Heart left ventricle (tissue), 16 donors: ENCODE measurements around the gene TOMM7. TPM values are rescaled to one million over a fixed set of nuclear protein-coding genes. Genes with fewer than 3 reads are reported as not detected.
"Not testable (repeated sequence)": the region's sequence is repeated elsewhere in the genome, so short reads cannot be mapped to it uniquely, and the experiment has no call there.

Source experiments
- ATAC-seq, 4 donors: fragments of 200-7000 bp; cut with Tn5 transposase; one replicate each; pipeline ENCODE4 v1.9.1; 2020 to 2022; ENCODE audit warnings: moderate library complexity in 4 of 4, mild to moderate bottlenecking in 3 of 4, moderate number of reproducible peaks in 1 of 4
- DNase-seq, 5 donors: peaks; one replicate each; pipeline ENCODE4 v3.0.0-alpha.2; 2020
- H3K27ac ChIP-seq, 12 donors: fragments of 200-600 bp; sonication (generic) in 4 of 12; one replicate each; pipeline versions ENCODE4 v1.5.0 to v1.8.0; 2016 to 2022; ENCODE audit warnings: mild to moderate bottlenecking in 2 of 12
- H3K27me3 ChIP-seq, 9 donors: fragments of 200-600 bp; sonication (generic) in 2 of 9; one replicate each; pipeline versions ENCODE4 v1.5.1 to v1.8.0; 2016 to 2022; ENCODE audit warnings: mild to moderate bottlenecking in 3 of 9
- H3K36me3 ChIP-seq, 9 donors: fragments of 200-600 bp; sonication (generic) in 2 of 9; one replicate each; pipeline versions ENCODE4 v1.5.0 to v1.8.0; 2018 to 2022; ENCODE audit warnings: mild to moderate bottlenecking in 2 of 9
- H3K4me1 ChIP-seq, 12 donors: fragments of 200-600 bp; sonication (generic) in 4 of 12; one replicate each; pipeline versions ENCODE4 v1.5.0 to v1.8.0; 2016 to 2022; ENCODE audit warnings: mild to moderate bottlenecking in 3 of 12
- H3K4me3 ChIP-seq, 12 donors: fragments of 200-600 bp; sonication (generic) in 4 of 12; one replicate each; pipeline versions ENCODE4 v1.5.0 to v1.8.0; 2017 to 2022; ENCODE audit warnings: mild to moderate bottlenecking in 9 of 12, moderate library complexity in 4 of 12
- H3K9me3 ChIP-seq, 12 donors: fragments of 200-600 bp; sonication (generic) in 4 of 12; one replicate each; pipeline versions ENCODE4 v1.5.0 to v1.8.0; 2016 to 2022; ENCODE audit warnings: mild to moderate bottlenecking in 1 of 12
- POLR2A ChIP-seq, 2 donors: fragments of 450-650 bp; IDR thresholded peaks; one replicate each; pipeline ENCODE4 v1.6.1; 2017; ENCODE audit warnings: antibody characterized with exemption in 2 of 2, mild to moderate bottlenecking in 2 of 2, moderate library complexity in 2 of 2
- whole genome bisulfite sequencing, 4 donors: extraction: QIAGEN DNeasy Blood & Tissue Kit in 2 of 4; methylation state at CpG; one replicate each; pipeline versions ENCODE4 v1.1.5 to v1.1.7; 2013 to 2018; 5-methylcytosine and 5-hydroxymethylcytosine counted together
- intact Hi-C, 10 donors: fragments of 100-400 bp; cut with DNase I; formaldehyde crosslinking; loops; one replicate each; pipeline versions ENCODE4 v1.11.1 to v1.14.2; 2022
- polyA plus RNA-seq, 2 donors: library from polyadenylated mRNA; stranded (reverse); fragments of 200-250 nt; gene quantifications; one replicate each; pipeline ENCODE4 v1.2.3, GENCODE V29; 2013
- total RNA-seq, 9 donors: library from RNA; depleted of rRNA in 2 of 9; stranded (reverse); fragments of >200 nt in 2 of 9; fragmentation: NEBNext Ultra II Directional in 3 of 9; extraction: Animal tissue kit (Norgen Biotek cat#: 25700) in 3 of 9; gene quantifications; one replicate each; pipeline versions ENCODE4 v1.1.0 to v1.2.4, GENCODE V29; 2016 to 2023
- TF ChIP-seq, protein P1 (sequence below), 12 donors: fragments of 200-600 bp; sonication (generic) in 4 of 12; IDR thresholded peaks; one replicate each; pipeline versions ENCODE4 v1.5.0 to v1.8.0; 2018 to 2022; ENCODE audit warnings: antibody characterized with exemption in 12 of 12, mild to moderate bottlenecking in 5 of 12
- donor health status: ischemic (EF 13 %, LVEDD 7.1; RV severe dilation, severe dysfunction).
- donor health status: healthy with polysubstance abuse.
- donor health status: DM: no; HTN: yes; CAD: no.
- donor health status: DM: no; HTN: no; CAD: no.
- donor health status: ischemic (EF 25% LVEDD 6.9; RV normal size, moderate dysfunction).
- donor health status: ischemic (EF 25% LVEDD 5.7; RV mildly dilated, moderate dysfunction).
- donor health status: healthy.
- donor health status: DM: yes; HTN: yes; CAD: no.
- donor health status: ischemic (EF 35%, LVEDD 5.7; RV mildly dilated, moderate dysfunction).
- donor health status: nonischemic (EF 11% LVEDD 7.7; RV severe dilation, severe dysfunction).
- donor health status: DM: yes; HTN: yes; CAD: no.
- donor health status: PGD.
- donor health status: ischemic (EF 29% LVEDD 5.4; RV normal size, mild dysfunction).
- donor health status: nonischemic (EF 23%, LVEDD 6.1; RV moderate dilation, normal function).

TOMM7 gene
- total and polyA plus RNA-seq, 11 donors: 137 to 529 (median 351) TPM

DNA sequence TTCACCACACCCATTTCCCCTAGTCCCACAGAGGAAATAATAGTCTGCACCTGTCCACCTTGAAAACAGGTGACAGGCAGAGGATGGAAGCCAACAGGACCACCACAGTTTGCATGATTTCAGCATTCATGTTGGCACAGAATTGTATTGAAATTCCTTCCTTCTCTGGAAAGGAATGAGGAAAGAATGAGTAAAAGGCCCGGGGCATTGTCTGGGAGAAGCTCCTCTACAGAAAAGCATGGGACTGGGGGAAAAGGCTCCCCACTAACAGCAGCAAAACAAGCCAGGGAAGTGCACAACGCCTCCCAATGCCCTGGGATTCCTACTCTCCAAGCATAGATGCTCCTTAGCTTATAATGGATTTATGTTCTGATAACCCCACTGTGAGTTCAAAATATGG is 28.5 kb upstream of the TOMM7 start:
- WGBS, 4 donors: 83 to 92% (median 88%) methylated on average over 2 of the region's 2 CpGs

DNA sequence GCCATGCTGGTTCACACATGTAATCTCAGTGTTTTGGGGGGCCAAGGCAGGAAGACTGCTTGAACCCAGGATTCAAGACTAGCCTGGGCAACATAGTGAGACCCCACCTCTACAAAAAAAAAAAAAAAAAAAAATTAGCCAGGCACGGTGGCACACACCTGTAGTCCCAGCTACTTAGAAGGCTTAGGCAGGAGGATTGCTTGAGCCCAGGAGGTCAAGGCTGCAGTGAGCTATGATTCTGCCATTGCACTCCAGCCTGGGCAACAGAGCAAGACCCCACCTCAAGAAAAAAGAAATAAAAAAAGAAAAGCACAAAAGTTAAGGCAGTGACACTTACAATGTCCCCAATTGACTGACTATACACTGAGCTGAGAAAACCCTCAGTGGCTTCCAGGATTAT is 27.7 kb upstream of the TOMM7 start:
- not testable (repeated sequence) for H3K9me3 ChIP-seq, H3K27me3 ChIP-seq, H3K36me3 ChIP-seq, H3K27ac ChIP-seq, DNase-seq, ATAC-seq, H3K4me3 ChIP-seq
- peaks cover 0 to 15% (median 8%) of the 10 kb centered on the region in 12 donors for H3K4me1 ChIP-seq
- intact Hi-C loops: loop anchor here (5.0 to 10.0 kb wide), 9 partner anchors 87 to 288 kb away; partner anchors contain the start of gene HYCC1 (in 5 of the 10)
- 90 to 100% (median 97%) methylated on average over 1 of the region's 1 CpG for WGBS, 4 donors

More for the DNA sequence above, 28.5 kb upstream of the TOMM7 start:
- no peaks in the 10 kb centered on the region for H3K9me3 ChIP-seq
- H3K4me3 ChIP-seq: no peak overlapping the region
- intact Hi-C loops: loop anchor here (5.0 to 10.0 kb wide), 9 partner anchors 86 to 289 kb away; partner anchors contain the start of gene HYCC1 (in 5 of the 10)
- peaks cover 0 to 2% (median 0%) of the 10 kb centered on the region in 9 donors for H3K36me3 ChIP-seq
- TF ChIP-seq, protein P1, sequence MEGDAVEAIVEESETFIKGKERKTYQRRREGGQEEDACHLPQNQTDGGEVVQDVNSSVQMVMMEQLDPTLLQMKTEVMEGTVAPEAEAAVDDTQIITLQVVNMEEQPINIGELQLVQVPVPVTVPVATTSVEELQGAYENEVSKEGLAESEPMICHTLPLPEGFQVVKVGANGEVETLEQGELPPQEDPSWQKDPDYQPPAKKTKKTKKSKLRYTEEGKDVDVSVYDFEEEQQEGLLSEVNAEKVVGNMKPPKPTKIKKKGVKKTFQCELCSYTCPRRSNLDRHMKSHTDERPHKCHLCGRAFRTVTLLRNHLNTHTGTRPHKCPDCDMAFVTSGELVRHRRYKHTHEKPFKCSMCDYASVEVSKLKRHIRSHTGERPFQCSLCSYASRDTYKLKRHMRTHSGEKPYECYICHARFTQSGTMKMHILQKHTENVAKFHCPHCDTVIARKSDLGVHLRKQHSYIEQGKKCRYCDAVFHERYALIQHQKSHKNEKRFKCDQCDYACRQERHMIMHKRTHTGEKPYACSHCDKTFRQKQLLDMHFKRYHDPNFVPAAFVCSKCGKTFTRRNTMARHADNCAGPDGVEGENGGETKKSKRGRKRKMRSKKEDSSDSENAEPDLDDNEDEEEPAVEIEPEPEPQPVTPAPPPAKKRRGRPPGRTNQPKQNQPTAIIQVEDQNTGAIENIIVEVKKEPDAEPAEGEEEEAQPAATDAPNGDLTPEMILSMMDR (IDR thresholded peaks at IDR 0.05): no peak
- no peak for TF ChIP-seq POLR2A (IDR thresholded peaks at IDR 0.05)
- H3K27me3 ChIP-seq: no peaks in the 10 kb centered on the region
- ATAC-seq (no peak), DNase-seq (no peak)
- no peak overlapping the region for H3K27ac ChIP-seq
- H3K4me1 ChIP-seq: peaks cover 0 to 22% (median 14%) of the 10 kb centered on the region in 12 donors

DNA sequence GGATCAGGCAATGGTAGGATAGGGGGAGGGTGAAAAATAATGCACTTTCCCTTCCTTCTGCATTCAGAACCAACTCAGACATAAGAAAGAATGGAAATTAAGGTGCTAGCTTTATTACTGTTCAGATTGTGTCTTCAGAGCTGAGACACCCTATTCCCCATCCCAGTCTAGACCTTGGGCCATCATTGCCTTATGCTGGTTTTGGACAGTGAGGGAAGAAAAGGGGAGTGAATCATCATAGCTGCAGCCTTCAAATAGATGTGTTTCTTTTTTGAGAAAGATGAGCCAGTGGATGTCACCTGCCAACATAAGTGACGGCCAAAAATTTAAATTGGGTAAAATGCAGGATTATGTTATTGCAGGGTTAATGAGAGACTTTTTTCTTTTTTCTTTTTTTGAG is 27.0 kb upstream of the TOMM7 start:
- Histone ChIP-seq H3K9me3 (peaks cover 0 to 2% (median 0%) of the 10 kb centered on the region in 12 donors), H3K4me3 (no peak overlapping the region), H3K27me3 (no peaks in the 10 kb centered on the region), H3K4me1 (peaks cover 0 to 9% (median 3%) of the 10 kb centered on the region in 12 donors), H3K36me3 (no peaks in the 10 kb centered on the region), H3K27ac (no peak overlapping the region)
- no peak for DNase-seq
- WGBS, 4 donors: 79 to 100% (median 96%) methylated on average over 1 of the region's 1 CpG
- no peak for ATAC-seq
- no peak for TF ChIP-seq POLR2A (IDR thresholded peaks at IDR 0.05)
- TF ChIP-seq, protein P1 (IDR thresholded peaks at IDR 0.05): no peak
- intact Hi-C loops: loop anchor here (2.0 to 10.0 kb wide), 10 partner anchors 25 to 287 kb away; partner anchors contain the start of gene HYCC1 (in 5 of the 10)

DNA sequence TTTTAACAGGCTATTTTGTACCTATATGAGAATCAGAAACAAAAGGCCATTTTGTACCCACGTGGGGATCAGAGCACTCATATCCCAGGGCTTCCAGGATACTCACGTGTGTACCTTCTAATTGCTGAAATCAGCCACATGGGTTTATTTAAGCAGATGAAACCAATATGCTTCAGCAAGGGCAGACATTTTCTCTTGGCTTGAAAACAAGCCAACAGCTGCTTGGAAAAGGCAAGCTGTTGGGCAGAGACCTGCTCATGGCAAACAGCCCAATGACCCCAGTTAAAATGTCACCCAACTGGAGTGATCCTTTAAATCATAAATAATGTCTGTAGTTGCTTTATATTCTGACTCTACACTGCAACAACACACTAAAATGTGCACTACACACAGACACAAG is 26.5 kb upstream of the TOMM7 start:
- no peak overlapping the region for H3K4me3 ChIP-seq
- peaks cover 0 to 2% (median 0%) of the 10 kb centered on the region in 12 donors for H3K9me3 ChIP-seq
- 43 to 54% (median 49%) methylated on average over 2 of the region's 2 CpGs for WGBS, 4 donors
- no peaks in the 10 kb centered on the region for H3K36me3 ChIP-seq
- DNase-seq (no peak), ATAC-seq (no peak)
- no peak overlapping the region for H3K27ac ChIP-seq
- intact Hi-C loops: loop anchor here in 1 of 10 donors (2.0 kb wide), 1 partner anchor 24 kb away; no protein-coding TSS in a partner anchor
- no peaks in the 10 kb centered on the region for H3K27me3 ChIP-seq
- TF ChIP-seq, protein P1 (IDR thresholded peaks at IDR 0.05): no peak
- no peak for TF ChIP-seq POLR2A (IDR thresholded peaks at IDR 0.05)
- peaks cover 0 to 9% (median 3%) of the 10 kb centered on the region in 12 donors for H3K4me1 ChIP-seq

DNA sequence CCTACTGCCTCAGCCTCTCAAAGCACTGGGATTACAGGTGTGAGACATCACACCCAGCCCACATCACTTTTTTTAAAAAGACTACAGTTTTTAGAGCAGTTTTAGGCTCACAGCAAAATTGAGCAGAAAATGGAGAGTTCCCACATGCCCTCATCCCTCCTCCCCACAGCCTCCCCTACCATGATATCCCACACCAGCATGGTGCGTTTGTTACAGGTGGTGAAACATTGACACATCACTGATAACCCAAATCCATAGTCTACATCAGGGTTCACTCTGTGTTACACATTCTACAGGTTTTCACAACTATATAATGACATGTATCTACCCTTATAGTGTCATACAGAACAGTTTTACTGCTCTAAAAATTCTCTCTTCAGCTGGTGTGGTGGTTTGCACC is 24.3 kb upstream of the TOMM7 start:
- H3K36me3 ChIP-seq: no peaks in the 10 kb centered on the region
- DNase-seq (no peak), ATAC-seq (no peak)
- no peak overlapping the region for H3K4me3 ChIP-seq
- TF ChIP-seq, protein P1 (IDR thresholded peaks at IDR 0.05): no peak
- TF ChIP-seq POLR2A (IDR thresholded peaks at IDR 0.05): no peak
- H3K27me3 ChIP-seq: no peaks in the 10 kb centered on the region
- peaks cover 0 to 2% (median 0%) of the 10 kb centered on the region in 12 donors for H3K9me3 ChIP-seq
- WGBS, 4 donors: 72 to 85% (median 82%) methylated on average over 1 of the region's 1 CpG
- intact Hi-C loops: no loop called here
- peaks cover 0 to 16% (median 4%) of the 10 kb centered on the region in 12 donors for H3K4me1 ChIP-seq
- no peak overlapping the region for H3K27ac ChIP-seq
